Endothelial cell (in vitro differentiated cells): Measurements from ENCODE around the gene FSCN2. TPM values are rescaled to one million over a fixed set of nuclear protein-coding genes. Genes with fewer than 3 reads are reported as not detected.
A peak's percentile ranks its signal among the peaks of the same experiment; 100 is the strongest.

Experiments
- DNase-seq: peaks from one replicate; pipeline ENCODE4 v3.0.0; 2021; ENCODE audit warnings: low spot score
- H3K27ac Mint-ChIP-seq: one replicate; pipeline ENCODE4 v1.8.0; 2021; ENCODE audit warnings: mixed read lengths, inconsistent platforms; ENCODE audit not compliant: unreplicated experiment
- H3K27me3 Mint-ChIP-seq: one replicate; pipeline ENCODE4 v1.8.0; 2021; ENCODE audit warnings: mild to moderate bottlenecking, moderate library complexity, mixed read lengths, inconsistent platforms; ENCODE audit not compliant: unreplicated experiment
- H3K36me3 Mint-ChIP-seq: one replicate; pipeline ENCODE4 v1.8.0; 2021; ENCODE audit warnings: mild to moderate bottlenecking, low read depth, mixed read lengths, inconsistent platforms; ENCODE audit not compliant: unreplicated experiment
- H3K4me1 Mint-ChIP-seq: one replicate; pipeline ENCODE4 v1.8.0; 2021; ENCODE audit warnings: mild to moderate bottlenecking, mixed read lengths, inconsistent platforms; ENCODE audit not compliant: unreplicated experiment
- H3K4me3 Mint-ChIP-seq: one replicate; pipeline ENCODE4 v1.8.0; 2021; ENCODE audit warnings: mild to moderate bottlenecking, mixed read lengths, inconsistent platforms; ENCODE audit not compliant: unreplicated experiment
- H3K9me3 Mint-ChIP-seq: one replicate; pipeline ENCODE4 v1.8.0; 2021; ENCODE audit warnings: mixed read lengths, inconsistent platforms; ENCODE audit not compliant: unreplicated experiment
- CTCF ChIP-seq: fragments of 200-600 bp; sonication (generic); IDR thresholded peaks from one replicate; pipeline ENCODE4 v1.5.0; 2021; ENCODE audit warnings: antibody characterized with exemption; ENCODE audit not compliant: unreplicated experiment
- total RNA-seq: library from RNA; stranded (reverse); fragmentation: NEBNext Ultra II Directional; extraction: Animal tissue kit (Norgen Biotek cat#: 25700); gene quantifications from one replicate; pipeline ENCODE4 v1.2.1, GENCODE V29; 2021; ENCODE audit not compliant: unreplicated experiment

The FSCN2 gene
- total RNA-seq, 1 donor from 2014 or later, result 1.5 TPM

- TF ChIP-seq CTCF, result no peak
- peaks cover 4% of the 10 kb centered on the region for H3K27me3 Mint-ChIP-seq
- H3K36me3 Mint-ChIP-seq, result no peaks in the 10 kb centered on the region
- no peak for DNase-seq
- H3K4me1 Mint-ChIP-seq, result no peaks in the 10 kb centered on the region
- no peak overlapping the region for H3K27ac Mint-ChIP-seq
- H3K9me3 Mint-ChIP-seq, result no peaks in the 10 kb centered on the region
- H3K4me3 Mint-ChIP-seq, result no peak overlapping the region
Observed at GRCh38 chr17:81503619-81504018, 24.6 kb upstream of the FSCN2 start.

GRCh38 chr17:81508639-81509206, 19.5 kb upstream of the FSCN2 start:
- peak overlapping the region; percentile 99 for H3K4me3 Mint-ChIP-seq
- H3K36me3 Mint-ChIP-seq, result peaks cover 35% of the 10 kb centered on the region
- no peak overlapping the region for H3K27ac Mint-ChIP-seq
- TF ChIP-seq CTCF, result no peak
- DNase-seq, result no peak
- peaks cover 27% of the 10 kb centered on the region for H3K4me1 Mint-ChIP-seq
- H3K9me3 Mint-ChIP-seq, result no peaks in the 10 kb centered on the region
- peaks cover 23% of the 10 kb centered on the region for H3K27me3 Mint-ChIP-seq

- Mint-ChIP-seq H3K27me3 (peaks cover 23% of the 10 kb centered on the region), H3K9me3 (no peaks in the 10 kb centered on the region), H3K4me1 (peaks cover 27% of the 10 kb centered on the region)
Observed at GRCh38 chr17:81509207-81509971, 18.8 kb upstream of the FSCN2 start.

GRCh38 chr17:81509972-81510784, 18.0 kb upstream of the FSCN2 start:
- DNase-seq, result no peak
- peaks cover 27% of the 10 kb centered on the region for H3K4me1 Mint-ChIP-seq
- H3K27me3 Mint-ChIP-seq, result peaks cover 25% of the 10 kb centered on the region
- TF ChIP-seq CTCF, result no peak
- H3K36me3 Mint-ChIP-seq, result peaks cover 35% of the 10 kb centered on the region
- H3K9me3 Mint-ChIP-seq, result no peaks in the 10 kb centered on the region
- peak overlapping the region; percentile 78 for H3K27ac Mint-ChIP-seq
- peak overlapping the region; percentile 99 for H3K4me3 Mint-ChIP-seq

More at GRCh38 chr17:81509207-81509971, 18.8 kb upstream of the FSCN2 start:
- peaks cover 35% of the 10 kb centered on the region for H3K36me3 Mint-ChIP-seq
- peak overlapping the region; percentile 78 for H3K27ac Mint-ChIP-seq
- peak overlapping the region; percentile 99 for H3K4me3 Mint-ChIP-seq
- DNase-seq, result no peak
- TF ChIP-seq CTCF, result no peak
